HCT116 (cell line): ENCODE results near the gene ACOXL. TPM values are rescaled to one million over a fixed set of nuclear protein-coding genes. Genes with fewer than 3 reads are reported as not detected.

Experiments used
- ATAC-seq: fragments of 200-7000 bp; cut with Tn5 transposase; 2 replicates; pipeline ENCODE4 v1.9.1; 2020; ENCODE audit warnings: mild to moderate bottlenecking, moderate library complexity
- BruUV-seq: library from RNA; stranded (reverse); fragments of 400-500 nt; replicated peaks from 2 replicates; lab custom pipeline; 2021; lab: Mats Ljungman, UMichigan
- CTCF ChIA-PET: fragments of 300-600 bp; sonication (Branson Sonifier 250); formaldehyde crosslinking; loops from one replicate; lab custom pipeline; 2021; ENCODE audit warnings: antibody characterized with exemption; lab: Charles Lee
- POLR2A ChIA-PET: fragments of 300-600, 350-600 bp; sonication (Branson Sonifier 250); formaldehyde crosslinking; loops from one replicate; lab custom pipeline; 2021; ENCODE audit warnings: antibody characterized with exemption; lab: Charles Lee
- RAD21 ChIA-PET, 2 experiments: fragments of 300-600 bp; sonication (Branson Sonifier 250); formaldehyde crosslinking; loops; one replicate each; lab custom pipeline; 2023; ENCODE audit warnings: low total read pairs in 2 of 2; ENCODE audit not compliant: uncharacterized antibody in 2 of 2, unreplicated experiment in 2 of 2, low non-redundant PET in 1 of 2; lab: Charles Lee
- DNase-seq: peaks from one replicate; pipeline ENCODE4 v3.0.0-alpha.2; 2010; ENCODE audit warnings: low read depth, low spot score
- H2AFZ ChIP-seq: fragments of 200-600 bp; shearing (Covaris generic), sonication (generic); 2 replicates; pipeline ENCODE4 v1.6.1; 2017; ENCODE audit warnings: low read depth, mixed run types, mixed read lengths, antibody characterized with exemption, low read length; ENCODE audit not compliant: poor library complexity, severe bottlenecking
- H3K27ac ChIP-seq: 2 replicates; pipeline ENCODE4 v1.5.1; 2012; ENCODE audit warnings: low read depth, low read length
- H3K27me3 ChIP-seq: fragments of 200-600 bp; sonication (generic); 2 replicates; pipeline ENCODE4 v1.6.1; 2016; ENCODE audit warnings: mixed run types, low read length, mixed read lengths; ENCODE audit not compliant: insufficient read depth
- H3K36me3 ChIP-seq, 2 experiments: fragments of 200-500 bp in 1 of 2; fragments of 200-600 bp in 1 of 2; sonication (Bioruptor generic) in 1 of 2; sonication (generic) in 1 of 2; 2 replicates each; pipeline versions ENCODE4 v1.5.1 to v1.6.1; 2014 to 2016; ENCODE audit warnings: low read length in 2 of 2, inconsistent platforms in 1 of 2, mixed read lengths in 1 of 2, mixed run types in 1 of 2; ENCODE audit not compliant: insufficient read depth in 2 of 2, control insufficient read depth in 1 of 2
- H3K4me1 ChIP-seq, 2 experiments: fragments of 200-600 bp in 1 of 2; sonication (generic) in 1 of 2; 2 replicates each; pipeline versions ENCODE4 v1.5.1 to v1.6.1; 2012 to 2017; ENCODE audit warnings: low read length in 2 of 2, inconsistent platforms in 1 of 2, mild to moderate bottlenecking in 1 of 2, mixed read lengths in 1 of 2, mixed run types in 1 of 2, moderate library complexity in 1 of 2; ENCODE audit not compliant: insufficient read depth in 2 of 2, control insufficient read depth in 1 of 2
- H3K4me2 ChIP-seq: fragments of 200-600 bp; sonication (generic); 2 replicates; pipeline ENCODE4 v1.6.1; 2017; ENCODE audit warnings: mixed run types, low read length, mixed read lengths
- H3K4me3 ChIP-seq, 2 experiments: fragments of 200-600 bp in 1 of 2; sonication (generic) in 1 of 2; replicated peaks in 1 of 2; 2 replicates each; pipeline ENCODE4 v1.5.1; 2011 to 2016; ENCODE audit warnings: low read length in 2 of 2, control low read depth in 1 of 2, low read depth in 1 of 2, mild to moderate bottlenecking in 1 of 2, mixed read lengths in 1 of 2, mixed run types in 1 of 2
- H3K79me2 ChIP-seq: fragments of 200-600 bp; sonication (generic); 2 replicates; pipeline ENCODE4 v1.6.1; 2017; ENCODE audit warnings: mild to moderate bottlenecking, mixed run types, low read length, moderate library complexity, mixed read lengths; ENCODE audit not compliant: insufficient read depth
- H3K9ac ChIP-seq: fragments of 200-600 bp; sonication (generic); 2 replicates; pipeline ENCODE4 v1.6.1; 2016; ENCODE audit warnings: low read length, mixed read lengths
- H3K9me2 ChIP-seq: fragments of 200-600 bp; sonication (generic), shearing (Covaris generic); 2 replicates; pipeline ENCODE4 v1.6.1; 2017; ENCODE audit warnings: mixed run types, mild to moderate bottlenecking, moderate library complexity; ENCODE audit not compliant: insufficient read depth
- H3K9me3 ChIP-seq, 2 experiments: fragments of 200-500 bp in 1 of 2; fragments of 200-600 bp in 1 of 2; sonication (Bioruptor generic) in 1 of 2; sonication (generic) in 1 of 2; 2 replicates each; pipeline ENCODE4 v1.6.1; 2014 to 2017; ENCODE audit warnings: low read length in 2 of 2, mixed read lengths in 2 of 2, inconsistent platforms in 1 of 2, low read depth in 1 of 2, mild to moderate bottlenecking in 1 of 2, mixed run types in 1 of 2, moderate library complexity in 1 of 2; ENCODE audit not compliant: control insufficient read depth in 1 of 2, insufficient read depth in 1 of 2
- H4K20me1 ChIP-seq: fragments of 200-600 bp; sonication (generic), shearing (Covaris generic); 2 replicates; pipeline ENCODE4 v1.6.1; 2017; ENCODE audit warnings: mixed run types, mild to moderate bottlenecking, moderate library complexity; ENCODE audit not compliant: insufficient read depth
- CEBPB ChIP-seq: IDR thresholded peaks from 2 replicates; pipeline ENCODE4 v1.6.1; 2012; ENCODE audit warnings: low read depth
- EGR1 ChIP-seq: IDR thresholded peaks from 2 replicates; pipeline ENCODE4 v1.6.1; 2012; ENCODE audit warnings: low read depth
- ELF1 ChIP-seq: IDR thresholded peaks from 2 replicates; pipeline ENCODE4 v1.6.1; 2012; ENCODE audit warnings: low read depth, borderline replicate concordance
- EZH2 ChIP-seq: fragments of 200-600 bp; sonication (generic); IDR thresholded peaks from 2 replicates; pipeline ENCODE4 v1.6.1; 2017; ENCODE audit warnings: antibody characterized with exemption, mixed run types
- JUND ChIP-seq: IDR thresholded peaks from 2 replicates; pipeline ENCODE4 v1.6.1; 2012
- POLR2A ChIP-seq: IDR thresholded peaks from 2 replicates; pipeline ENCODE4 v1.7.0; 2011; ENCODE audit warnings: borderline replicate concordance; ENCODE audit not compliant: insufficient read depth, insufficient read length; ENCODE audit errors: extremely low read depth
- RAD21 ChIP-seq: IDR thresholded peaks from 2 replicates; pipeline ENCODE4 v1.6.1; 2012; ENCODE audit warnings: low read depth, mild to moderate bottlenecking
- SIN3A ChIP-seq: IDR thresholded peaks from 2 replicates; pipeline ENCODE4 v1.6.1; 2012; ENCODE audit warnings: low read depth
- SRF ChIP-seq: IDR thresholded peaks from 2 replicates; pipeline ENCODE4 v1.6.1; 2012; ENCODE audit warnings: low read depth
- ZNF274 ChIP-seq: fragments of 200-500 bp; sonication (Bioruptor generic); IDR thresholded peaks from 2 replicates; pipeline ENCODE4 v1.6.1; 2014; ENCODE audit warnings: mild to moderate bottlenecking, low read depth, low read length, inconsistent platforms
- intact Hi-C: fragments of 100-400 bp; cut with micrococcal nuclease; formaldehyde crosslinking; loops from 2 replicates; pipeline ENCODE4 v1.10.0; 2022
- total RNA-seq: library from RNA; stranded (reverse); gene quantifications from one replicate; pipeline ENCODE4 v1.2.1, GENCODE V29; 2021; ENCODE audit not compliant: unreplicated experiment
- TF ChIP-seq, protein P1 (sequence below), 3 experiments: fragments of 200-600 bp in 1 of 3; sonication (generic) in 1 of 3; IDR thresholded peaks in 2 of 3; conservative IDR thresholded peaks in 1 of 3; 2 replicates each; pipeline ENCODE4 v1.5.1; 2012 to 2017; ENCODE audit warnings: low read depth in 2 of 3, low read length in 2 of 3, antibody characterized with exemption in 1 of 3, borderline replicate concordance in 1 of 3, control low read depth in 1 of 3, mild to moderate bottlenecking in 1 of 3, mixed read lengths in 1 of 3, mixed run types in 1 of 3, moderate library complexity in 1 of 3; ENCODE audit not compliant: insufficient read depth in 1 of 3
- TF ChIP-seq, protein P2 (sequence below): IDR thresholded peaks from 2 replicates; pipeline ENCODE4 v1.6.1; 2012; ENCODE audit warnings: low read depth

The ACOXL gene
- total RNA-seq, 1 experiment from 2014 or later, result 5.5 TPM

DNA sequence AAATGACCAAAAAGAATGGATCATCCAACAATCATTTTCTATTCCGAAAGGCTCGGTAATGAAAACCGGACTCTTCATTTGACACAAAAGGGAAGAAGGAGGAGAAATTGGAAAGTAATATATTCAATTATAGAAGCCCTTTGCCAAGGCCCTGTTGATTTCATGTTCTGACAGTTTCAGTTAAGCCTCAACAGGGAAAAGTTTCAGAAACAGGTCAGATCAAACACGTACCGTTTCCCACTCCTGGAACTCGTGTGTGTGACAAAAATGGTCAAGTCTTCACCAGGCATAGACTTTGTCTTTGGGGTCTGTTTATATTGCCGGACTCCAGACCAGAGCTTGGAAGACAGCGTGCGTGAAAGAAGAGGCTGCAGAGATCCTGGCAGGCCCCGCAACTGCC, 287.0 kb downstream of the ACOXL start (continued):
- TF ChIP-seq, protein P1, sequence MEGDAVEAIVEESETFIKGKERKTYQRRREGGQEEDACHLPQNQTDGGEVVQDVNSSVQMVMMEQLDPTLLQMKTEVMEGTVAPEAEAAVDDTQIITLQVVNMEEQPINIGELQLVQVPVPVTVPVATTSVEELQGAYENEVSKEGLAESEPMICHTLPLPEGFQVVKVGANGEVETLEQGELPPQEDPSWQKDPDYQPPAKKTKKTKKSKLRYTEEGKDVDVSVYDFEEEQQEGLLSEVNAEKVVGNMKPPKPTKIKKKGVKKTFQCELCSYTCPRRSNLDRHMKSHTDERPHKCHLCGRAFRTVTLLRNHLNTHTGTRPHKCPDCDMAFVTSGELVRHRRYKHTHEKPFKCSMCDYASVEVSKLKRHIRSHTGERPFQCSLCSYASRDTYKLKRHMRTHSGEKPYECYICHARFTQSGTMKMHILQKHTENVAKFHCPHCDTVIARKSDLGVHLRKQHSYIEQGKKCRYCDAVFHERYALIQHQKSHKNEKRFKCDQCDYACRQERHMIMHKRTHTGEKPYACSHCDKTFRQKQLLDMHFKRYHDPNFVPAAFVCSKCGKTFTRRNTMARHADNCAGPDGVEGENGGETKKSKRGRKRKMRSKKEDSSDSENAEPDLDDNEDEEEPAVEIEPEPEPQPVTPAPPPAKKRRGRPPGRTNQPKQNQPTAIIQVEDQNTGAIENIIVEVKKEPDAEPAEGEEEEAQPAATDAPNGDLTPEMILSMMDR (IDR thresholded peaks at IDR 0.05 in 2 of 3, conservative IDR thresholded peaks at IDR 0.05 in 1 of 3; ENCODE audit: borderline replicate concordance in 1 of 3, insufficient read depth in 1 of 3, low read depth in 2 of 3, low read length in 2 of 3), result no peak
- no peak for TF ChIP-seq CEBPB
- TF ChIP-seq RAD21, result no peak
- TF ChIP-seq, all 23 proteins: peak for 0

DNA sequence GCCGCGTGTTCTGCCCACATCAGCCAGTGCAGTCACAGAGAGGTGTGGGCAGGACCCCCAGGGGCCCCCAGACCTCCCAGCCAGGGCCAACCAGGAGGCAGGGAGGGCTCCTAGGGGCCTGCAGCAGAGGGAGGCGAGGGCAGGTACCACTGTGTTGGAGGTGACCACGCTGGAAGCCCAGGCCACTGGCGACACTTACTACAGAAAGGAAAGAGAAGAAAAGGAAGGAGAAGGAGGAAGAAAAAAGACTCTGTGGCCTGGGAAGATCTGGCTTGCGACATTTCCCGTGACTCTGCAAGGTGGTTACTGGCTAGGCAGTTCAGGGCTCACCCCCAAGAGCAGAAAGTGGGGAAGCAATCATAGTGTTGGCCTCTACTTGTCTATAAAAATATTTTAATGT, 290.3 kb downstream of the ACOXL start:
- no TSS peak for BruUV-seq
- H3K36me3 ChIP-seq, result no peaks in the 10 kb centered on the region
- intact Hi-C loops, result no loop called here
- ATAC-seq, result no peak
- no peaks in the 10 kb centered on the region for H4K20me1 ChIP-seq
- CTCF ChIA-PET, result no interaction called here
- no peak for TF ChIP-seq SIN3A
- no peak for TF ChIP-seq SRF
- TF ChIP-seq POLR2A, result no peak
- POLR2A ChIA-PET, result no interaction called here
- H3K9me3 ChIP-seq, result no peaks in the 10 kb centered on the region
- DNase-seq, result no peak
- RAD21 ChIA-PET, result no interaction called here
- H3K9me2 ChIP-seq, result no peaks in the 10 kb centered on the region
- H3K4me2 ChIP-seq, result no peak overlapping the region
- H3K4me1 ChIP-seq, result no peaks in the 10 kb centered on the region
- H3K79me2 ChIP-seq, result no peaks in the 10 kb centered on the region
- no peak overlapping the region for H3K27ac ChIP-seq
- H3K4me3 ChIP-seq, result no peak overlapping the region
- H3K27me3 ChIP-seq, result no peaks in the 10 kb centered on the region
- no peak overlapping the region for H3K9ac ChIP-seq
- no peak overlapping the region for H2AFZ ChIP-seq

DNA sequence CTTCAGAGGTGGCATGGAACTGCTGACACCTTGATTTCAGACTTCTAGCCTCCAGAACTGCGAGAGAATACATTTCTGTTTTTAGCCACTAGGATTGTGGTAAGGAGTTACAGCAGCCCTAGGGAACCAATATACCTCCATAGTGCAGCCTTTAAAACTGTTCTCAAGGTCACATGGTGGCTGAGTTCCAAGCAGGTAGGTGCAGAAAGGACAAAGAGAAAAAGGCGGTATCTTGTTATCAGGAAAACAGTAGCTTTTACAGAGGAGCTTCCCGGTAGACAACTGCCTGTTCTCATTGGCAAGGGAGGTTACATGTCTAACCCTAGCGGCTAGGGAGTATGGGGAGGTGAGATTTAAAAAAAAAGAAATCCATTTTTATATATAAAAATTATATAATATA, 292.1 kb downstream of the ACOXL start:
- no peaks in the 10 kb centered on the region for H3K9me3 ChIP-seq
- ChIA-PET RAD21 (no interaction called here), POLR2A (no interaction called here), CTCF (no interaction called here)
- no peak overlapping the region for H2AFZ ChIP-seq
- no peak overlapping the region for H3K9ac ChIP-seq
- DNase-seq, result no peak
- H3K9me2 ChIP-seq, result no peaks in the 10 kb centered on the region
- TF ChIP-seq EGR1 (no peak), SRF (no peak), ZNF274 (no peak), JUND (no peak), ELF1 (no peak), EZH2 (no peak), POLR2A (no peak)
- TF ChIP-seq, protein P2, sequence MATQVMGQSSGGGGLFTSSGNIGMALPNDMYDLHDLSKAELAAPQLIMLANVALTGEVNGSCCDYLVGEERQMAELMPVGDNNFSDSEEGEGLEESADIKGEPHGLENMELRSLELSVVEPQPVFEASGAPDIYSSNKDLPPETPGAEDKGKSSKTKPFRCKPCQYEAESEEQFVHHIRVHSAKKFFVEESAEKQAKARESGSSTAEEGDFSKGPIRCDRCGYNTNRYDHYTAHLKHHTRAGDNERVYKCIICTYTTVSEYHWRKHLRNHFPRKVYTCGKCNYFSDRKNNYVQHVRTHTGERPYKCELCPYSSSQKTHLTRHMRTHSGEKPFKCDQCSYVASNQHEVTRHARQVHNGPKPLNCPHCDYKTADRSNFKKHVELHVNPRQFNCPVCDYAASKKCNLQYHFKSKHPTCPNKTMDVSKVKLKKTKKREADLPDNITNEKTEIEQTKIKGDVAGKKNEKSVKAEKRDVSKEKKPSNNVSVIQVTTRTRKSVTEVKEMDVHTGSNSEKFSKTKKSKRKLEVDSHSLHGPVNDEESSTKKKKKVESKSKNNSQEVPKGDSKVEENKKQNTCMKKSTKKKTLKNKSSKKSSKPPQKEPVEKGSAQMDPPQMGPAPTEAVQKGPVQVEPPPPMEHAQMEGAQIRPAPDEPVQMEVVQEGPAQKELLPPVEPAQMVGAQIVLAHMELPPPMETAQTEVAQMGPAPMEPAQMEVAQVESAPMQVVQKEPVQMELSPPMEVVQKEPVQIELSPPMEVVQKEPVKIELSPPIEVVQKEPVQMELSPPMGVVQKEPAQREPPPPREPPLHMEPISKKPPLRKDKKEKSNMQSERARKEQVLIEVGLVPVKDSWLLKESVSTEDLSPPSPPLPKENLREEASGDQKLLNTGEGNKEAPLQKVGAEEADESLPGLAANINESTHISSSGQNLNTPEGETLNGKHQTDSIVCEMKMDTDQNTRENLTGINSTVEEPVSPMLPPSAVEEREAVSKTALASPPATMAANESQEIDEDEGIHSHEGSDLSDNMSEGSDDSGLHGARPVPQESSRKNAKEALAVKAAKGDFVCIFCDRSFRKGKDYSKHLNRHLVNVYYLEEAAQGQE, result no peak
- no peak overlapping the region for H3K4me3 ChIP-seq
- H3K4me1 ChIP-seq, result peaks cover 7 to 9% of the 10 kb centered on the region in 2 experiments
- H3K36me3 ChIP-seq, result no peaks in the 10 kb centered on the region
- H3K27ac ChIP-seq, result no peak overlapping the region
- H3K79me2 ChIP-seq, result no peaks in the 10 kb centered on the region
- H4K20me1 ChIP-seq, result no peaks in the 10 kb centered on the region
- BruUV-seq, result no TSS peak
- no peak overlapping the region for H3K4me2 ChIP-seq
- intact Hi-C loops, result no loop called here
- ATAC-seq, result no peak
- H3K27me3 ChIP-seq, result no peaks in the 10 kb centered on the region
